Trophoblast cell (in vitro differentiated cells and primary cell): ENCODE data around the gene NHSL1.

Source experiments
- DNase-seq, 2 donors: peaks; one replicate each; pipeline ENCODE4 v3.0.0-alpha.2; 2016
- H2AFZ ChIP-seq: 2 replicates; pipeline ENCODE4 v1.6.1; 2013; ENCODE audit warnings: low read length, moderate library complexity, mild to moderate bottlenecking; ENCODE audit not compliant: insufficient read depth, poor library complexity
- H2AK5ac ChIP-seq: 2 replicates; pipeline ENCODE4 v1.6.1; 2013; ENCODE audit warnings: mild to moderate bottlenecking, low read length
- H2BK120ac ChIP-seq: 2 replicates; pipeline ENCODE4 v1.6.1; 2013; ENCODE audit warnings: low read length, mild to moderate bottlenecking, moderate library complexity; ENCODE audit not compliant: insufficient read depth, poor library complexity
- H2BK12ac ChIP-seq: 2 replicates; pipeline ENCODE4 v1.6.1; 2013; ENCODE audit warnings: mild to moderate bottlenecking, low read length, moderate library complexity
- H2BK5ac ChIP-seq: 2 replicates; pipeline ENCODE4 v1.6.1; 2013; ENCODE audit warnings: low read length, low read depth, moderate library complexity, mild to moderate bottlenecking; ENCODE audit not compliant: poor library complexity
- H3K14ac ChIP-seq: 2 replicates; pipeline ENCODE4 v1.6.1; 2013; ENCODE audit warnings: mild to moderate bottlenecking, low read length
- H3K18ac ChIP-seq: 2 replicates; pipeline ENCODE4 v1.6.1; 2013; ENCODE audit warnings: mild to moderate bottlenecking, low read length
- H3K23ac ChIP-seq: 2 replicates; pipeline ENCODE4 v1.6.1; 2013; ENCODE audit warnings: low read length
- H3K27ac ChIP-seq: 2 replicates; pipeline ENCODE4 v1.5.1; 2013; ENCODE audit warnings: low read depth, mild to moderate bottlenecking, inconsistent platforms, low read length, moderate library complexity
- H3K27me3 ChIP-seq: 2 replicates; pipeline ENCODE4 v1.6.1; 2013; ENCODE audit warnings: inconsistent platforms, mild to moderate bottlenecking, low read length, moderate library complexity; ENCODE audit not compliant: insufficient read depth
- H3K36me3 ChIP-seq, 2 experiments: 1 replicate in 1 of 2; 2 replicates in 1 of 2; pipeline ENCODE4 v1.6.1; 2013; ENCODE audit warnings: low read length in 2 of 2, mild to moderate bottlenecking in 2 of 2, moderate library complexity in 1 of 2; ENCODE audit not compliant: insufficient read depth in 2 of 2, control insufficient read depth in 1 of 2
- H3K4ac ChIP-seq: 2 replicates; pipeline ENCODE4 v1.6.1; 2013; ENCODE audit warnings: low read depth, mild to moderate bottlenecking, low read length, moderate library complexity
- H3K4me1 ChIP-seq, 2 experiments: 1 replicate in 1 of 2; 2 replicates in 1 of 2; pipeline ENCODE4 v1.6.1; 2013; ENCODE audit warnings: low read length in 2 of 2, mild to moderate bottlenecking in 2 of 2, moderate library complexity in 1 of 2; ENCODE audit not compliant: insufficient read depth in 2 of 2, control insufficient read depth in 1 of 2
- H3K4me2 ChIP-seq: 2 replicates; pipeline ENCODE4 v1.6.1; 2013; ENCODE audit warnings: inconsistent platforms, mild to moderate bottlenecking, low read length, moderate library complexity
- H3K4me3 ChIP-seq: 2 replicates; pipeline ENCODE4 v1.5.1; 2013; ENCODE audit warnings: mild to moderate bottlenecking, low read depth, low read length, inconsistent platforms
- H3K79me1 ChIP-seq: one replicate; pipeline ENCODE4 v1.6.1; 2013; ENCODE audit warnings: low read length
- H3K79me2 ChIP-seq: 2 replicates; pipeline ENCODE4 v1.6.1; 2013; ENCODE audit warnings: low read length, mild to moderate bottlenecking; ENCODE audit not compliant: control insufficient read depth, insufficient read depth, poor library complexity
- H3K9ac ChIP-seq: 2 replicates; pipeline ENCODE4 v1.6.1; 2013; ENCODE audit warnings: mild to moderate bottlenecking, low read length
- H3K9me3 ChIP-seq: 2 replicates; pipeline ENCODE4 v1.6.1; 2013; ENCODE audit warnings: low read depth, mild to moderate bottlenecking, control low read depth, inconsistent platforms, low read length; ENCODE audit not compliant: insufficient read depth
- H4K12ac ChIP-seq: 2 replicates; pipeline ENCODE4 v1.6.1; 2013; ENCODE audit warnings: low read depth, mild to moderate bottlenecking, low read length, moderate library complexity
- H4K8ac ChIP-seq: 2 replicates; pipeline ENCODE4 v1.6.1; 2013; ENCODE audit warnings: low read depth, mild to moderate bottlenecking, low read length, moderate library complexity
- H4K91ac ChIP-seq: one replicate; pipeline ENCODE4 v1.6.1; 2013; ENCODE audit warnings: low read depth, mild to moderate bottlenecking, low read length, moderate library complexity
- WGBS: extraction: QIAGEN DNeasy Blood & Tissue Kit; methylation state at CpG from one replicate; pipeline ENCODE4 v1.1.7; 2013; ENCODE audit warnings: missing lambda C conversion rate; ENCODE audit not compliant: insufficient read length, insufficient coverage; ENCODE audit errors: extremely low coverage; 5-methylcytosine and 5-hydroxymethylcytosine counted together

The NHSL1 gene

DNA sequence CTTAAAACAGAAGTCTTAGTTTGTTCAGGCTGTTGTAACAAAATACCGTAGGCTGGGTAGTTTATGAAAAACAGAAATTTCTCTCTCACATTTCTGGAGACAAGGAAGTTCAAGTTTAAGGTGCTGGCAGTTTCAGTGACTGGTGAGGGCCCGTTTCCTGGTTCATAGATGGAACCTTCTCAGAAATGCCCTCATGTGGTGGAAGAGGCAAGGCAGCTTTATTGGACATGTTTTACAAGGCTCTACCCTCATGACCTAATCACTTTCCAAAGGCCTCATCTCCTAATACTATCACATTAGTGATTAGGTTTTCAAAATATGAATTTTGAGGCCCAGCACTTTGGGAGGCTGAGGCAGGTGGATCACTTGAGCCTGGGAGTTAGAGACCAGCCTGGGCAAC, 92.9 kb downstream of the NHSL1 start:
- Histone ChIP-seq H3K14ac (no peak overlapping the region), H3K4ac (no peak overlapping the region), H4K12ac (no peak overlapping the region), H3K23ac (no peak overlapping the region), H3K79me1 (peaks cover 18% of the 10 kb centered on the region), H3K9ac (no peak overlapping the region), H3K27ac (no peak overlapping the region), H2BK5ac (no peak overlapping the region), H3K4me1 (peaks cover 4 to 6% of the 10 kb centered on the region in 2 experiments), H3K18ac (no peak overlapping the region), H3K4me2 (no peak overlapping the region), H3K79me2 (peaks cover 17% of the 10 kb centered on the region), H3K9me3 (peaks cover 1% of the 10 kb centered on the region), H2AK5ac (no peak overlapping the region), H3K4me3 (no peak overlapping the region), H4K91ac (no peak overlapping the region), H3K36me3 (peaks cover 10 to 31% of the 10 kb centered on the region in 2 experiments), H2AFZ (no peak overlapping the region), H2BK12ac (no peak overlapping the region), H2BK120ac (no peak overlapping the region), H4K8ac (no peak overlapping the region), H3K27me3 (no peaks in the 10 kb centered on the region)
- no CpG with 5 or more reads among the region's 2 CpGs for WGBS
- peak in 1 of 2 donors; percentile 36 for DNase-seq

DNA sequence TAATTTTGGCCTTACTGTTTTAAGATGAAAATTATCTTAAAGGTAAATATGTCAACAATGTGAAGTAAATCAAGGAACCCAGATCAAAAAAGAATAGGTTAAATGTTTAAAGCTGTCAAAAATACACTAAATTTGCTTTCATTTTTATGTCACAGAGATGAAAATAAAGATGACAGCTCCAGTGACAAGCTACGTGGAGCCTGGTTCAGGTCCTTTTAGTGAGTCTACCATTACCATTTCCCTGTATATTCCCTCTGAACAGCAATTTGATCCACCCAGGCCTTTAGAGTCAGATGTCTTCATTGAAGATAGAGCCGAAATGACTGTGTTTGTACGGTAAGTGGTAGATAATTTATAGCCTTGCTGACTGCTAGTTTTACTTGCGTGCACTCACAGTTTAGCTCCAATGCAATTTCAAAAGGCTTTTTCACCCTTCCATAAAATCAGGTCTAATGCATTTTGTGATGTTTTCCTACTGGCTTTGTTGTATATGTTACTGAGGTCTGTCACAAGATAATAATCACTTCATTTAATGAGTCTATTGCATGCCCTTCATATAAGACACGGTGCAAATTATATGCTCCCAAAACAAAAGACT, 93.4 kb downstream of the NHSL1 start:
- peaks cover 18% of the 10 kb centered on the region for H3K79me1 ChIP-seq

DNA sequence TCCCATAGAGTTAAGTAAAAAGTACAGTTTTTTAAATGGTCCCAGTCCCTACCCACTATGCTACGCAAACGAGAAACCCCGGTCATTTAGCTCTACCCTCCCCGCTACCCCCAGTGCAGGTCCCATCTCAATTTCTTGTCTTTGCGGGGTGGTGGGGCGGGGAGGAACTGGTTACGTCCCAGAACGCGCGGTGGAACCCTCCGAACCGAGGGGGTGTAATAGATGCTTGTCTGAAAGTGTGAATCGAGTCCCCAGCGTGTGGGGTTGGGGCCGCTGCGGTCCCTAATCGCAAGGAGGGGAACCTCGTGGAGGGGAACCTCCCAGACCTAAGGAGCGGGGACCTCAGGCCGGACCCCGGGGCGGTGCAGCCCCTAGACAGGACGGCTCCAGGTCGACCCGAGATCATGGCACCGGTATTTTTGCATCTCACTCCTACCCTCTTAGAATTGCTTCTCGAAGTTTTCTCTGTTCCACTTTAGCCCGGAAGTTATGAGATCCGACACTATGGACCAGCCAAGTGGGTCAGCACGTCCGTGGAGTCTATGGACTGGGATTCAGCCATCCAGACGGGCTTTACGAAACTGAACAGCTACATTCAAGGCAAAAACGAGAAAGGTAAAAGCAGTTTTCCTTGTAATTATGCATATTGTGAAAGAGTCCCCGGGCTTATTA, 94.5 kb downstream of the NHSL1 start:
- Histone ChIP-seq H2BK5ac (peak overlapping the region; percentile 65), H2BK120ac (peak overlapping the region; percentile 9), H3K27me3 (no peaks in the 10 kb centered on the region), H3K4ac (peak overlapping the region; percentile 22), H3K27ac (peak overlapping the region; percentile 75), H3K9ac (peak overlapping the region; percentile 89), H4K8ac (peak overlapping the region; percentile 77), H4K12ac (peak overlapping the region; percentile 79), H2AFZ (peak overlapping the region; percentile 65), H3K4me1 (peaks cover 4 to 6% of the 10 kb centered on the region in 2 experiments), H3K14ac (peak overlapping the region; percentile 78), H2BK12ac (peak overlapping the region; percentile 5), H3K23ac (peak overlapping the region; percentile 13), H3K18ac (peak overlapping the region; percentile 64), H3K36me3 (peaks cover 10 to 28% of the 10 kb centered on the region in 2 experiments), H3K4me3 (peak overlapping the region; percentile 87), H3K79me1 (peaks cover 18% of the 10 kb centered on the region), H4K91ac (peak overlapping the region; percentile 93), H3K79me2 (peaks cover 17% of the 10 kb centered on the region), H2AK5ac (peak overlapping the region; percentile 4), H3K4me2 (peak overlapping the region; percentile 83), H3K9me3 (peaks cover 1% of the 10 kb centered on the region)
- no CpG with 5 or more reads among the region's 35 CpGs for WGBS
- DNase-seq, result peak in 1 of 2 donors; percentile 53

More for the DNA sequence above, 93.4 kb downstream of the NHSL1 start:
- H3K14ac ChIP-seq, result no peak overlapping the region
- H3K4me1 ChIP-seq, result peaks cover 4 to 6% of the 10 kb centered on the region in 2 experiments
- H3K4me2 ChIP-seq, result no peak overlapping the region
- H3K4ac ChIP-seq, result no peak overlapping the region
- H3K27me3 ChIP-seq, result no peaks in the 10 kb centered on the region
- WGBS, result no CpG with 5 or more reads among the region's 5 CpGs
- H3K18ac ChIP-seq, result no peak overlapping the region
- H3K4me3 ChIP-seq, result no peak overlapping the region
- no peak overlapping the region for H4K91ac ChIP-seq
- DNase-seq, result no peak
- H2AFZ ChIP-seq, result no peak overlapping the region
- H3K79me2 ChIP-seq, result peaks cover 17% of the 10 kb centered on the region
- no peak overlapping the region for H3K23ac ChIP-seq
- H2AK5ac ChIP-seq, result no peak overlapping the region
- no peak overlapping the region for H2BK12ac ChIP-seq
- H2BK120ac ChIP-seq, result no peak overlapping the region
- no peak overlapping the region for H3K27ac ChIP-seq
- H2BK5ac ChIP-seq, result no peak overlapping the region
- H4K8ac ChIP-seq, result no peak overlapping the region
- H3K9ac ChIP-seq, result no peak overlapping the region
- peaks cover 1% of the 10 kb centered on the region for H3K9me3 ChIP-seq
- no peak overlapping the region for H4K12ac ChIP-seq
- peaks cover 10 to 31% of the 10 kb centered on the region in 2 experiments for H3K36me3 ChIP-seq

DNA sequence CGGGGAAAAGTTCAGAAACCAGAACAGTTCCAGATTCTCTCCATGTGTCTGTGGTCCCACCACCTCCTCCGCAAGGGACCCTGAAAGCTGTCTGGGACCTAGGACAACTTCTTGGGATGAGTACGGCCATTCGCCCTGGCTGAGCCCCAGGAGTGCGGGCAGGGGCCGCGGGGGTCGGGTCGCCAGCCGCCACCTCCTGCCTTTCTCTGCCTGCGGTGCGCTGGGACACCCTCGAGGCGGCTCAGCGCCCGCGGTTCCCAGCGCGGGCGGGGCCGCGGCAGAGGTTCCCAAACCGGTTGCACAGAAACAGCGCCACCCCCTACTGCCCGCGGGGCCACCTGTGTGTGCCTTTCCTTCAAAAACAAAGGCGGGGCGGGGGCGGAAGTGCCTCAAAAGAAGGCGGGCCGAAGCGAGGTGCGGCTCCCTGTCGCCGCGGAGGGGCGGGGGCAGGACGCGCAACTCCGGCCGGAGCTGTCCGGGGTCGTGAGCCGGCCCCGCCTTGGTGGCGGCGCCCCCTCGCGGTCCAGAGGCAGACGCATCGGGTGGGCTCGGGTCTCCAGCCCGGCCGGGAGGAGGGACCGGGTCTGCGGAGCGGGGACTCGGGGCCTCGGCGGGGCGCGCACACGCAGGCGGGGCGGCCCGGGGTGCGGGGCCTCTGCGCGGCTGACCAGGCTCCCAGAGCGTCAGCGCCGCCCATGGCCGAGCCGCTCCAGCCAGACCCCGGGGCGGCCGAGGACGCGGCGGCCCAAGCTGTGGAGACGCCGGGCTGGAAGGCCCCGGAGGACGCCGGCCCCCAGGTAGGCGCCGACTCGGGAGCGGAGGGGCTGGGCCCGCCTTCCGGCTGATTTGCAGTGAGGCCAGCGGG, 95.3 kb downstream of the NHSL1 start, which contains the start of gene HEBP2:
Gene HEBP2 (plus strand): TSS at position 423 of the 865 bp plus-strand sequence. CDS start 273 bp downstream, at position 696.
- Histone ChIP-seq H3K79me2 (peaks cover 17% of the 10 kb centered on the region), H4K8ac (peak within 1 kb of the TSS; percentile 94), H3K14ac (peak within 1 kb of the TSS; percentile 96), H3K27me3 (no peaks in the 10 kb centered on the region), H3K4me3 (peak within 1 kb of the TSS; percentile 87), H2BK120ac (peak within 1 kb of the TSS; percentile 98), H3K18ac (peak within 1 kb of the TSS; percentile 96), H3K9me3 (peaks cover 1% of the 10 kb centered on the region), H3K79me1 (peaks cover 18% of the 10 kb centered on the region), H3K4ac (peak within 1 kb of the TSS; percentile 60), H3K4me1 (peaks cover 4 to 6% of the 10 kb centered on the region in 2 experiments), H2AFZ (peak within 1 kb of the TSS; percentile 91), H4K91ac (peak within 1 kb of the TSS; percentile 97), H2BK12ac (peak within 1 kb of the TSS; percentile 90), H3K27ac (peak within 1 kb of the TSS; percentile 95), H3K36me3 (peaks cover 10 to 20% of the 10 kb centered on the region in 2 experiments), H2BK5ac (peak within 1 kb of the TSS; percentile 97), H4K12ac (peak within 1 kb of the TSS; percentile 83), H3K23ac (peak within 1 kb of the TSS; percentile 13), H2AK5ac (peak within 1 kb of the TSS; percentile 95), H3K9ac (peak within 1 kb of the TSS; percentile 89), H3K4me2 (peak within 1 kb of the TSS; percentile 92)
- DNase-seq, result peak; percentile 98
- no CpG with 5 or more reads among the region's 92 CpGs for WGBS
